ENCODE data around the gene DNM1L. TPM values are rescaled to one million over a fixed set of nuclear protein-coding genes. Genes with fewer than 3 reads are reported as not detected.

The DNM1L gene
- total and polyA plus RNA-seq, 2 donors (not counting 3 experiments of a cell fraction or from before 2014, with no cell fraction given) = 24.6 to 103 TPM

GRCh38 chr12:32702946-32703345, 23.8 kb downstream of the DNM1L start:
- dilution Hi-C loops (cut with MboI; ENCODE audit: extremely low pct_ligation_motif_present, low sequenced_read_pairs) (no loop called here), intact Hi-C loops (cut with micrococcal nuclease) (no loop called here)
- H3K9ac ChIP-seq (replicated peaks; ENCODE audit: extremely low read depth, insufficient read depth, low read length) = no peak overlapping the region
- no peak for TF ChIP-seq POLR2AphosphoS5 (IDR thresholded peaks at IDR 0.05; ENCODE audit: insufficient read depth, low read depth, low read length)
- TF ChIP-seq POLR2A (IDR thresholded peaks at IDR 0.05; ENCODE audit: low read depth, low read length) = no peak
- no peak for TF ChIP-seq JUN (IDR thresholded peaks at IDR 0.05; ENCODE audit: borderline replicate concordance, insufficient read depth, insufficient read length, low read depth)
- no peak for TF ChIP-seq CTCF (IDR thresholded peaks at IDR 0.05; ENCODE audit: extremely low read depth in 1 of 2, insufficient read depth in 1 of 2, low read depth in 1 of 2, low read length in 2 of 2)
- TF ChIP-seq FOS (IDR thresholded peaks at IDR 0.05; ENCODE audit: borderline replicate concordance, insufficient read depth, low read length) = no peak
- no peak for TF ChIP-seq MAX (IDR thresholded peaks at IDR 0.05; ENCODE audit: insufficient read depth, insufficient read length)
- no peak for TF ChIP-seq GATA2 (IDR thresholded peaks at IDR 0.05; ENCODE audit: insufficient read depth, insufficient read length, low read depth, low read length)
- no peak for TF ChIP-seq MYC (IDR thresholded peaks at IDR 0.05; ENCODE audit: low read depth, low read length)
- no peak for TF ChIP-seq EZH2 (IDR thresholded peaks at IDR 0.05; ENCODE audit: borderline replicate concordance, low read depth, low read length, severe bottlenecking)
- POLR2A ChIA-PET = interaction anchor here (0.8 kb wide), 1 partner anchor 190 kb away, joined by 4 read pairs; no protein-coding TSS in a partner anchor
- no peaks in the 10 kb centered on the region for H3K9me3 ChIP-seq (replicated peaks; ENCODE audit: control insufficient read depth, insufficient read depth, low read length)
- BruUV-seq (replicated peaks) = no TSS peak
- peaks cover 22% of the 10 kb centered on the region for H3K79me2 ChIP-seq (ENCODE audit: control insufficient read depth, insufficient read depth, low read length)
- H3K4me1 ChIP-seq (ENCODE audit: control insufficient read depth, extremely low read depth, insufficient read depth, low read length) = no peaks in the 10 kb centered on the region
- H3K27ac ChIP-seq (ENCODE audit: insufficient read depth, low read depth, low read length) = no peak overlapping the region
- FAIRE-seq (no peak), DNase-seq (ENCODE audit: low read depth, low spot score) (no peak)
- no peak overlapping the region for H3K4me2 ChIP-seq (ENCODE audit: insufficient read depth, low read length)
- H2AFZ ChIP-seq (ENCODE audit: low read depth, low read length) = no peak overlapping the region
- no peak overlapping the region for H3K4me3 ChIP-seq (replicated peaks in 1 of 3; ENCODE audit: insufficient read depth in 1 of 3, low read depth in 1 of 3, low read length in 3 of 3)
- CTCF ChIA-PET = no interaction called here
- no peaks in the 10 kb centered on the region for H3K9me1 ChIP-seq (replicated peaks; ENCODE audit: control insufficient read depth, extremely low read depth, insufficient read depth, low read length)
- no peaks in the 10 kb centered on the region for H4K20me1 ChIP-seq (replicated peaks; ENCODE audit: control insufficient read depth, extremely low read depth, insufficient read depth, low read length)
- no peaks in the 10 kb centered on the region for H3K27me3 ChIP-seq (ENCODE audit: control insufficient read depth in 2 of 2, insufficient read depth in 2 of 2, low read length in 2 of 2)
- peaks cover 0 to 5% of the 10 kb centered on the region in 2 experiments for H3K36me3 ChIP-seq (ENCODE audit: control insufficient read depth in 2 of 2, extremely low read depth in 1 of 2, insufficient read depth in 2 of 2, low read length in 2 of 2)

Data from endothelial cell of umbilical vein (primary cell).